Measurements from ENCODE around the gene WDR13.
"Not testable (repeated sequence)": the region's sequence is repeated elsewhere in the genome, so short reads cannot be mapped to it uniquely, and the experiment has no call there.

The WDR13 gene
- total RNA-seq, result 29.4 to 51.8 reads per million in 2 experiments

- peak; percentile 83 for DNase-seq (ENCODE audit: low read depth)
Measured at GRCh38 chrX:48597353-48598264, at the start of gene WDR13. WDR13 (plus strand) TSS chrX:48597492; CDS start chrX:48597997, 505 bp downstream.

DNA sequence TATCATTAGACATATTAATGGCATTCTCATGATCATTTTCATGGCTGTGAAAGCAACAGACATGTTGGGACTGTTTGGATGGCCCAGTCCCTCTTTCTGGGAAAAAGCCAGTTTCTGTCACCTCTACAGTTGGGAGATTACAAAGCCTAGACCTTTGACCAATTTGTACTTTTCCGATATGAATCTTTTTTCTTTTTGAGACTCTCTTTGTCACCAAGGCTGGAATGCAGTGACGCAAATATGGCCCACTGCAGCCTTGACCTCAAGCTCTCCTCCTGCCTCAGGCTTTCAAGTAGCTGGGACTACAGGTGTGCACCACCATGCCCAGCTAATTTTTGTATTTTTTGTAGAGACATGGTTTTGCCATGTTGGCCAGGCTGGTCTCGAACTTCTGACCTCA is 48.4 kb upstream of the WDR13 start:
- DNase-seq (ENCODE audit: low read depth), result no peak

DNA sequence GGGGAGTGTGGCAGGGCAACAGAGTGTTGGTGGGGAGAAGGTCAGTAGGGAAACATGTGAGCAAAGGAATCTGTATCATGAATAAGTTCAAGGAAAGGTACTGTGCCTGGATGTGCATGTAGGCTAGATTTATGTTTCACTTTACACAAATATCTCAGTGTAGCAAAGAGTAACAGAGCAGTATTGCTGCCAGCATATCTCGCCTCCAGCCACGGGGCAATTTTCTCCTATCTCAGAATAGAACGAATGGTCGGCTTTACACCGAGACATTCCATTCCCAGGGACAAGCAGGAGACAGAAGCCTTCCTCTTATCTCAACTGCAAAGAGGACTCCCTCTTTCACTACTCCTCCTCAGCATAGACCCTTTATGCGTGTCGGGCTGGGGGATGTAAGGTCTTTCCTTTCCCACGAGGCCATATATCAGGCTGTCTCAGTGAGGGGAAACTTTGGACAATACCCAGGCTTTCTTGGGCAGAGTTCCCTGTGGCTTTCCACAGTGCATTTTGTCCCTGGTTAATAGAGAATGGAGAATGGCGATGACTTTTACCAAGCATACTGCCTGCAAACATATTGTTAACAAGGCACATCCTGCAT is 41.5 kb upstream of the WDR13 start:
- DNase-seq (ENCODE audit: low read depth), result not testable (repeated sequence)

DNA sequence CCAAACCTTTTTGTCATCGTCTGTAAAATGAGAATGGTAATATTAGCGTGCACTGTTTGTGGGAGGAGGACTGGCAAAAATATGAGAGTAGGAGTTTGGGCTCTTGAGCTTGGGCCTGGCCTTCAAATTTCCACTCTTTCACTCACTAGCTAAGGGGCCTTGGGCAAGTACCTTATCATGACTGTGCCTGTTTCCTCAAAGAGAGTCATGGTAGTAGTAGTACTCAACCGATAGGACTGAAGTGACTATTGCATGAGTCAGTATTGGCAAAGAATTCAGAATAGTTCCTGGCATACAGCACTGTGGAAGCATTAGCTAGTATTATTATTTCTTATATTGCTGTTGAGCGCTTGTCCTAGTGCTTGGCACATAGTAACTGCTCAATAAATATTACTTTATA is 39.0 kb upstream of the WDR13 start:
- DNase-seq (ENCODE audit: low read depth), result no peak

GRCh38 chrX:48559636-48560035 is 37.7 kb upstream of the WDR13 start:
- no peak for DNase-seq (ENCODE audit: low read depth)

DNA sequence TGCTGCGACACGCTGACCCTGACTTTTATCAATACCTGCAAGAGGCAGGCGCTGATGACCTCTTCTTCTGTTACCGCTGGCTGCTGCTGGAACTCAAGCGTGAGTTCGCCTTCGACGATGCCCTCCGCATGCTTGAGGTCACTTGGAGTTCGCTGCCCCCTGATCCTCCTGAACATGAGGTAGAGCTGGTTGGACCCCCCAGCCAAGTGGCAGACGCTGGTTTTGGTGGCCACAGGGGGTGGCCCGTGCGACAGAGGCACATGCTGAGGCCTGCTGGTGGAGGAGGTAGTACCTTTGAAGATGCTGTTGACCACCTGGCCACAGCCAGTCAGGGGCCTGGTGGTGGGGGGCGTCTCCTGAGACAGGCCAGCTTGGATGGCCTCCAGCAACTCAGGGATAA is 37.2 kb upstream of the WDR13 start:
- no peak for DNase-seq (ENCODE audit: low read depth)

DNA sequence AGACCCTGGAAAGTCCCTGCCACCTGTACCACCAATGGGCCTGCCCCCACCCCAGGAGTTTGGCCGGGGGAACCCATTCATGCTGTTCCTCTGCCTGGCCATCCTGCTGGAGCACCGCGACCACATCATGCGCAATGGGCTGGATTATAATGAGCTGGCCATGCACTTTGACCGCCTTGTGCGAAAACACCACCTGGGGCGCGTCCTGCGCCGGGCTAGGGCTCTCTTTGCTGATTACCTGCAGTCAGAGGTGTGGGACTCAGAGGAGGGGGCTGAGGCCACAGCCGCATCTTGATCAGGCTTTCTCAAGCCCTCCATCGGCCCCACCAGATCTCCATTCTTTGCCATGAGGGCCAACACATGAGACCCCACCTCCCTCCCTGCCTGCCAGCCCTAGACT is 36.6 kb upstream of the WDR13 start:
- DNase-seq (ENCODE audit: low read depth), result no peak

GRCh38 chrX:48569958-48570357 is 27.3 kb upstream of the WDR13 start:
- no peak for DNase-seq (ENCODE audit: low read depth)

- DNase-seq (ENCODE audit: low read depth), result peak; percentile 9
Measured at GRCh38 chrX:48573690-48574269, 23.5 kb upstream of the WDR13 start.

DNA sequence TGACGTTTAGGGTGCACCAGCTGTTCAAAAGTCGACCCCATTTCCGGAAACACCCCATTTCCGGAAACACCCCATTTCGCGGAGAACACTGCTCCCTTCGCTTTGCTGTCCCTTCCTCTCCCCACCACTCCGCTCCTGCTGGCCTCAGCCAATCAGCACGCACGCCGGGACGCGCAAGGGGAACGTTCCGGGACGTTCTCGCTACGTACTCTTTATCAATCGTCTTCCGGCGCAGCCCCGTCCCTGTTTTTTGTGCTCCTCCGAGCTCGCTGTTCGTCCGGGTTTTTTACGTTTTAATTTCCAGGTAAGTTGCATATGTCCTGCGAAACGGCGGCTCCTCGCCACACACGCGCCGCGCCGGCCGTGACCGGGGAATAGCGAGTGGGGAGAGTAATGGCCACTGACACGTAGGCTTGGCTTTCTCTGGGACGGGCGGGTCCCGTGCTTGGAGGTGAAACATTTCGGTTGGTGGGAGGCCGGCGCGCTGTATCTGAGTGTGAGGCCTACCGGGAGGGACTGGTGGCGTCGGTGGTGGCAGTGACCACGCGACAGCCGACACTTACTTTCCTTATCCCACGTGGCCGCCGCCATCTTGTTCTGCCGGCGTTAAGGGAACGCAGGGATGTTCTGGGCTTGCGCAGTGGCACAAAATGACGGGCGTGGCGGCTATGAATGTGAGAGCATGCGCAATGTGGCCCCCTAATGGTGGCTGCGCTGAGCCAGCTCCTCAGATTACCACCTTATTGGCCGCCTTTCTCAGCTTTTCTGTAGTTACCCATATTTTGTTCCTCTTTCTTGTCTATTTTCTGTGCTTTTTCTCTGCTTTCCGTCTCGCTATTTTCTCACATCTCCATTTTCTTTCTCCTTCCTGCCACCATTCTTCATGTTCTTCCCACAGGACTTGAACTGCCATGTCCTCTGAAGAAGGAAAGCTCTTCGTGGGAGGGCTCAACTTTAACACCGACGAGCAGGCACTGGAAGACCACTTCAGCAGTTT is 22.7 kb upstream of the WDR13 start, which contains the start of gene RBM3:
Gene RBM3, plus strand, starts transcription at position 215 of the 997 bp plus-strand sequence. Its CDS starts 697 bp downstream, at position 912.
- DNase-seq (ENCODE audit: low read depth), result peak; percentile 88

DNA sequence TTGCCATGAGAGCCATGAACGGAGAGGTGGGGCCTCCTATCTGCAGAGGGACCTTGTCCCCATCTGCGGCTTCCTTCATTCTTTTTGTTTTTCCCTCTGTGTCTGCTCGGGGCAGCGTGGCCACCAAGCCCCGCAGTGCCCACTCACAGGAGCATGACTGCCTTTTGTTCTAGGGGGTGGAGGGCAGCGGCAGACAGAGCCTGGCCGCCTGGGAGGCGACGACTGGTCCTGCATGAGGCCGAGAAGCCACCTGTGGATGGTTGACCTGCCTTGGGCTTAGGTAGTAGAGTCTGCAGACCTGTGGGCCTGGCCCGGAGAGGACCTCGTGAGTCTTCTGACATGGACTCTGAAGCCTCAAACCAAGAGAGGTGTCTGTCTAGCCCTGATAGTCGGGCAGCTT is 21.6 kb upstream of the WDR13 start:
- no peak for DNase-seq (ENCODE audit: low read depth)

- DNase-seq (ENCODE audit: low read depth), result no peak
Measured at GRCh38 chrX:48576108-48576507, 21.2 kb upstream of the WDR13 start.

- DNase-seq (ENCODE audit: low read depth), result no peak
Measured at GRCh38 chrX:48578661-48579128, 18.6 kb upstream of the WDR13 start.

DNA sequence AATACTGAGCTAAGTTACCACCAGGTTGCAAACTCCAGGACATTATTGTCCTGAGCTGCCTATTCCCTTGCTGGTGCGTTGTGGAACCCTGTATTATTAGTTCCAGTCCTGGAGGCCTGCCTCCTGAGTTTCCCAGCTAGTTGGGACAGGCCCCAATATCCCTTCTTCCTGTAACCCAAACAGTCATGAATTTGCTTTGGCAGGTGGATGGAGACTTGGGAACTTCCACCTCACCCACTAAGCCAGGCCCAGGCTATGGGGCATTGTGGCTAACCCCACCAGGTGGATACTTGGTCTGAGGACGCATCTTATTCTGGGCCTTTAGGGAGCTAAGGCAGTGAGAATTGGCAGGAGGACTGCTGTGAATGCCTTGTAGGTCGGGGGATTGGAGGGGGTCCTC is 18.0 kb upstream of the WDR13 start:
- no peak for DNase-seq (ENCODE audit: low read depth)

GRCh38 chrX:48580662-48581061 is 16.6 kb upstream of the WDR13 start:
- DNase-seq (ENCODE audit: low read depth), result no peak

DNA sequence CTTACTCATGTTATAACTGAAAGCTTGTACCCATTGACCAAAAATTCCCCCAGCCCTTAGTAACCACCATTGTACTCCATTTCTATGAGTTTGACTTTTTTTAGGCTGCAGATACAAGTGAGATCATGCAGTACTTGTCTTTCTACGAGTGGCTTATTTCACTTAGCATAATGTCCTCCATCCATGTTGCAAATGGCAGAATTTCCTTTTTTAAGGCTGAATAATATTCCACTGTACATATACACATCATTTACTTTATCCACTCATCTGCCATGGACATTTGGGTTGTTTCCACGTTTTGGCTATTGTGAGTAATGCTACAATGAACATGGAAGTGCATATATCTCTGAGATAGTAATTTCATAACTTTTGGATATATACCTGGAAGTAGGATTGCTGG is 12.6 kb upstream of the WDR13 start:
- DNase-seq (ENCODE audit: low read depth), result no peak

DNA sequence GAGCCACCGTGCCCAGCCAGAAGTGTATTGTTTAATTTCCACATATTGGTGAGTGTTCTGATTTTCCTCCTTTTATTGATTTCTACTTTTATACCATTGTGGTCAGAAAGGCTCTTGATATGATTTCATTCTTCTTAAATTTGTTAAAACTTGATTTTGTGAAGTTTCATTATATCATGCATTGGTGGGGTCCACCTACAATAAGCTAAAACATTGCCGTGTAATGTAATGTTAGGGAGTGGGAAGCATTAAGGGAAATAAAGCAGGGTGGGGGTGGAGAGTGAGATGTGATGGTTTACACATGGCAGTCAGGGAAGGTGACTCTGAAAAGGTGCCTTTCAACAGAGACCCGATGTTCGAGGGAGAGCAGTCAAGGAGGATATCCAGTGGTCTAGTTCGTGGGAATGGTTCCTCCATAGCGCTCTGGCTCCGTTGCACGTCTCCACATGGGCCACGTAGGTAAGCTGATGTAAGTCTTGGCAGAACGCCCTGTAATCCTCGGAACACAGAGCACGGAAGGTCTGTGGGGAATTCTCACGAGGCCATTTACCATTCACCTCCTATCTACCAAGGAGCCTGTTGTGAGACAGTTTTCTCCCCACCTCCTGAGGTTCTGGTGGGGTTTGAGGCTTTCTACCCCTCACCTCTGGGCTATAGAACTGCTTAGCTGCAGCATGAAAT is 7.7 kb upstream of the WDR13 start:
- DNase-seq (ENCODE audit: low read depth), result no peak

DNA sequence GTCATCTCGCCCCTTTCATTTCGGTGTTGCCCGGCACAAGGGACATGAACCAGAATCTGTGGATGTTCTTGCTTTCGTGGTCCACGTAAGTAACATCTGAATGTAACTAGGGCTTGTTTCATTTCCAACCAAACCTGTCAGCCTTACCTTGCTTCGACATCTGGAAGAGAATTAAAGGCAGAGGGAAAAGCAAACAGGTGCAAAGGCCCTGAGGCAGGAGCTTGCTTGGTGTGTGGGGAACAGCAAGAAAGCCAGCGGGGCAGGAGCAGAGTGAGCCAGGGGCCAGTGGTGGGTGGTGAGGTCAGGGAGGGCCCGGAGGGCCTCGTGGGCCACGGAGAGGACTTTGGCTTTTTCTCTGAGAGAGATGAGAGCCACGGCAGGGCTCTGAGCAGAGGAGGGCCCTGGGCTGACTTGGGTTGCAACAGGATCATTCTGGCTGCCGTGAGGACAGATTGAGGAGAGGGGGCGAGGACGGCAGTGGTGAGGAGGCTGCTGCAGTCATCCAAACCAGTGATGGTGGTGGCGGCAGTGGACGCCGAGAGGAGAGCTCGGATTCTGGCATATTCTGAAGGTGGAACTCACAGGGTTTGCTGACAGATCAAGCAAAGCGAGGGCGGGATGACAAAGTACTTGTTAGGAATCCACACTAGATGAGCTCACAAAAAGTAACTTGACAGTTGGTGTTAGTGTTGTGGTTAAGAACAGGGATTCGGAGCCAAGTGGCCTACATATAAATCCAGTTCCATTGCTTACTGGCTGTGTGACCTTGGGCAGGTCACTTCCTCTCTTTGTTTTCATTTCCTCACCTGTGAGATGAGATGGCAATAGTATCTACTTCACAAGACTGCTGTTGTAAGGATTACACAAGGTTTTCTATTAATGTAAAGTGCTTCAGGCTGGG is 6.8 kb upstream of the WDR13 start:
- DNase-seq (ENCODE audit: low read depth), result no peak

GRCh38 chrX:48591255-48591791 is 6.0 kb upstream of the WDR13 start:
- no peak for DNase-seq (ENCODE audit: low read depth)

- DNase-seq (ENCODE audit: low read depth), result no peak
Measured at GRCh38 chrX:48592971-48593370, 4.3 kb upstream of the WDR13 start.

Data from T follicular helper cell (primary cell).